Left hindlimb (tissue), 1 donor: ENCODE results near the gene ACAD8.
"Not testable (repeated sequence)": the region's sequence is repeated elsewhere in the genome, so short reads cannot be mapped to it uniquely, and the experiment has no call there.

Experiments used
- DNase-seq: peaks from one replicate; pipeline ENCODE4 v3.0.0-alpha.2; 2018

ACAD8 gene

GRCh38 chr11:134240592-134240991, 12.8 kb upstream of the ACAD8 start:
- DNase-seq = no peak

- no peak for DNase-seq
These were observed 11.0 kb upstream of the ACAD8 start for GRCh38 chr11:134242376-134242775.

GRCh38 chr11:134243913-134244312, 9.5 kb upstream of the ACAD8 start:
- DNase-seq = no peak

- DNase-seq = no peak
These were observed 8.8 kb upstream of the ACAD8 start for GRCh38 chr11:134244593-134244992.

GRCh38 chr11:134245434-134245833, 7.9 kb upstream of the ACAD8 start:
- no peak for DNase-seq

GRCh38 chr11:134246100-134246499, 7.3 kb upstream of the ACAD8 start:
- no peak for DNase-seq

- no peak for DNase-seq
These were observed 6.7 kb upstream of the ACAD8 start for GRCh38 chr11:134246678-134247077.

GRCh38 chr11:134248910-134249480, 4.4 kb upstream of the ACAD8 start:
- DNase-seq = no peak

- DNase-seq = no peak
These were observed 3.1 kb upstream of the ACAD8 start for GRCh38 chr11:134250246-134250645.

- no peak for DNase-seq
These were observed 2.7 kb upstream of the ACAD8 start for GRCh38 chr11:134250675-134251074.

- DNase-seq = peak; percentile 51
These were observed 801 bp upstream of the ACAD8 start for GRCh38 chr11:134252346-134253187.

GRCh38 chr11:134254433-134255183, 1.2 kb downstream of the ACAD8 start:
- DNase-seq = no peak

- DNase-seq = not testable (repeated sequence)
These were observed 1.8 kb downstream of the ACAD8 start for GRCh38 chr11:134255184-134255561.

- no peak for DNase-seq
These were observed 3.7 kb downstream of the ACAD8 start for GRCh38 chr11:134257101-134257500.

- DNase-seq = no peak
These were observed 5.2 kb downstream of the ACAD8 start for GRCh38 chr11:134258577-134258976.

- DNase-seq = no peak
These were observed 7.1 kb downstream of the ACAD8 start for GRCh38 chr11:134260503-134260902.

- no peak for DNase-seq
These were observed 7.6 kb downstream of the ACAD8 start for GRCh38 chr11:134260983-134261382.

GRCh38 chr11:134261626-134262488, 8.5 kb downstream of the ACAD8 start:
- DNase-seq = no peak

GRCh38 chr11:134264966-134265764, 11.8 kb downstream of the ACAD8 start:
- no peak for DNase-seq

GRCh38 chr11:134266440-134266839, 13.1 kb downstream of the ACAD8 start:
- DNase-seq = no peak

- no peak for DNase-seq
These were observed 13.5 kb downstream of the ACAD8 start for GRCh38 chr11:134266841-134267251.

- DNase-seq = no peak
These were observed 14.1 kb downstream of the ACAD8 start for GRCh38 chr11:134267461-134267860.
